ENCODE data around the gene EOMES.

EOMES gene

DNA sequence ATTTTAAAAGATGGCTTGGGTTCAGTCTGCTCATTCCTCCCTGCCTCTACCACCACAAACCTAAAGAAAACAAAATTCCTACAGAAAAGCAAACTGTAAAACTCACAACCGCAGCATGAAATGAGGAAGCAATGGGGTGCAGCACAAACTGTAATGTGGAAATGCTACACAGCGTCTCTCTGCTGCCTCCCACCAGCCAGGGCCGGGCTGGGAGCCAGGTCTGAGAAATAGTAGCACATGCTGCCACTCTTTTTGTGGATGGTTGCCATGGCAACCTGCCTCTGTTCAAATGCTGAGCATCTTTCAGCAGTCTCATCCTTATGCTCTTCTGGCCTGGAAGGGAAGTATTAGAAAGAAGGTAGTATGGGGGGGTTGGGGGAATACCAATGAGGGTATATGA, 55.4 kb downstream of the EOMES start:
- peak; percentile 84 for DNase-seq (ENCODE audit: low read depth)
- TF ChIP-seq CTCF (IDR thresholded peaks at IDR 0.05; ENCODE audit: low read depth, low read length), result peak; percentile 27
- peak; percentile 68 for TF ChIP-seq MYC (IDR thresholded peaks at IDR 0.05; ENCODE audit: low read depth, low read length)
- TF ChIP-seq, protein P1, sequence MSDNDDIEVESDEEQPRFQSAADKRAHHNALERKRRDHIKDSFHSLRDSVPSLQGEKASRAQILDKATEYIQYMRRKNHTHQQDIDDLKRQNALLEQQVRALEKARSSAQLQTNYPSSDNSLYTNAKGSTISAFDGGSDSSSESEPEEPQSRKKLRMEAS (IDR thresholded peaks at IDR 0.05; ENCODE audit: low read depth, low read length), result peak; percentile 78
- no peak for TF ChIP-seq POLR2A (IDR thresholded peaks at IDR 0.05; ENCODE audit: extremely low read depth, insufficient read length)
- no peak overlapping the region for H3K4me3 ChIP-seq (ENCODE audit: low read depth, low read length)

DNA sequence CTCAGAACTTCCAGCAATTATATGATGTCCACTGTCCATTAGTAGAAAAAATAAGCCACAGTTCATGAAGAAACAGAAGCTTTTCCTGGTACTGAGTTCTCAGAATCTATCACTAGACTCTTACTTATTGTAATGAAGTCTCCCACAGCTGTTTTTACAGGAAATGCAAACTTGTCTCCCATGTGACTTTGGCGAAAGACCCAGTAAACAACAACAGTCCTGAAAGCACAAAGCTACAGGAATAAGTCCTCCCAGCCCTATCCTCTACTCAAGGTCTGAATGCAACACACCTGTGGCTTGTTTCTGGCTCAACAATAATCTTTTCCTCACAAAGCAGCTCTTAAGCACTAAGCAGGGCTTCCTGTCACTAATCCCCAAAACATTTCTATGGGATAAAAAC, 55.9 kb downstream of the EOMES start:
- H3K4me3 ChIP-seq (ENCODE audit: low read depth, low read length), result no peak overlapping the region
- peak; percentile 24 for DNase-seq (ENCODE audit: low read depth)

More for the DNA sequence above, 55.9 kb downstream of the EOMES start:
- TF ChIP-seq CTCF (IDR thresholded peaks at IDR 0.05; ENCODE audit: low read depth, low read length) (no peak), POLR2A (IDR thresholded peaks at IDR 0.05; ENCODE audit: extremely low read depth, insufficient read length) (no peak), MYC (IDR thresholded peaks at IDR 0.05; ENCODE audit: low read depth, low read length) (no peak)
- TF ChIP-seq, protein P1 (IDR thresholded peaks at IDR 0.05; ENCODE audit: low read depth, low read length), result no peak

Measured in NB4 (cell line).